ENCODE results near the gene SCLY. TPM values are rescaled to one million over a fixed set of nuclear protein-coding genes. Genes with fewer than 3 reads are reported as not detected.

SCLY gene
- polyA plus RNA-seq, 1 donor = 11.3 TPM

- no peak for DNase-seq
These were observed 80.9 kb downstream of the SCLY start for GRCh38 chr2:238141541-238142318.

- DNase-seq = no peak
These were observed 81.8 kb downstream of the SCLY start for GRCh38 chr2:238142382-238143205.

GRCh38 chr2:238143239-238143951 is 82.6 kb downstream of the SCLY start:
- DNase-seq = peak; percentile 38

GRCh38 chr2:238144262-238144661 is 83.5 kb downstream of the SCLY start:
- DNase-seq = no peak

- DNase-seq = no peak
These were observed 84.2 kb downstream of the SCLY start for GRCh38 chr2:238145046-238145445.

GRCh38 chr2:238145851-238146250 is 85.0 kb downstream of the SCLY start:
- DNase-seq = no peak

GRCh38 chr2:238146884-238147544 is 86.2 kb downstream of the SCLY start:
- DNase-seq = no peak

- no peak for DNase-seq
These were observed 88.2 kb downstream of the SCLY start for GRCh38 chr2:238148981-238149380.

Other genes with a start within 250 kb of the SCLY start
- gene RAMP1, start 201.4 kb upstream of the SCLY start, polyA plus RNA-seq (ENCODE audit: insufficient read length) = 55.1 TPM
- gene UBE2F, start 94.0 kb upstream of the SCLY start, polyA plus RNA-seq (ENCODE audit: insufficient read length) = 40.9 TPM
- gene ESPNL, start 39.3 kb downstream of the SCLY start, polyA plus RNA-seq (ENCODE audit: insufficient read length) = 1.2 TPM
- gene KLHL30, start 77.7 kb downstream of the SCLY start, polyA plus RNA-seq (ENCODE audit: insufficient read length) = 25.9 TPM
- gene ERFE, start 98.0 kb downstream of the SCLY start, polyA plus RNA-seq (ENCODE audit: insufficient read length) = 6.3 TPM
- 36.4 TPM for gene ILKAP, start 142.7 kb downstream of the SCLY start, polyA plus RNA-seq (ENCODE audit: insufficient read length)
- gene HES6, start 179.0 kb downstream of the SCLY start, polyA plus RNA-seq (ENCODE audit: insufficient read length) = 22.0 TPM
- gene PER2, start 227.6 kb downstream of the SCLY start, polyA plus RNA-seq (ENCODE audit: insufficient read length) = 4.4 TPM

Data from hindlimb muscle (tissue), 1 donor.